GM13976 (cell line): Measurements from ENCODE around the gene CSTB.

Experiments used
- DNase-seq: peaks from one replicate; pipeline ENCODE4 v3.0.0; 2012; ENCODE audit warnings: low spot score
- in situ Hi-C: fragments of 300-500 bp; cut with MboI; formaldehyde crosslinking; loops from one replicate; pipeline ENCODE4 v1.12.0; 2022; ENCODE audit warnings: low sequenced_read_pairs, mixed read lengths, inconsistent platforms; ENCODE audit not compliant: unreplicated experiment
- TF ChIP-seq, protein P1 (sequence below): IDR thresholded peaks from 2 replicates; pipeline ENCODE4 v1.5.1; 2012; ENCODE audit warnings: borderline replicate concordance, mild to moderate bottlenecking; ENCODE audit not compliant: insufficient read depth; ENCODE audit errors: extremely low read depth, missing control alignments, control extremely low read depth

Gene CSTB

GRCh38 chr21:43726686-43727518 lies 49.2 kb downstream of the CSTB start:
- TF ChIP-seq, protein P1, sequence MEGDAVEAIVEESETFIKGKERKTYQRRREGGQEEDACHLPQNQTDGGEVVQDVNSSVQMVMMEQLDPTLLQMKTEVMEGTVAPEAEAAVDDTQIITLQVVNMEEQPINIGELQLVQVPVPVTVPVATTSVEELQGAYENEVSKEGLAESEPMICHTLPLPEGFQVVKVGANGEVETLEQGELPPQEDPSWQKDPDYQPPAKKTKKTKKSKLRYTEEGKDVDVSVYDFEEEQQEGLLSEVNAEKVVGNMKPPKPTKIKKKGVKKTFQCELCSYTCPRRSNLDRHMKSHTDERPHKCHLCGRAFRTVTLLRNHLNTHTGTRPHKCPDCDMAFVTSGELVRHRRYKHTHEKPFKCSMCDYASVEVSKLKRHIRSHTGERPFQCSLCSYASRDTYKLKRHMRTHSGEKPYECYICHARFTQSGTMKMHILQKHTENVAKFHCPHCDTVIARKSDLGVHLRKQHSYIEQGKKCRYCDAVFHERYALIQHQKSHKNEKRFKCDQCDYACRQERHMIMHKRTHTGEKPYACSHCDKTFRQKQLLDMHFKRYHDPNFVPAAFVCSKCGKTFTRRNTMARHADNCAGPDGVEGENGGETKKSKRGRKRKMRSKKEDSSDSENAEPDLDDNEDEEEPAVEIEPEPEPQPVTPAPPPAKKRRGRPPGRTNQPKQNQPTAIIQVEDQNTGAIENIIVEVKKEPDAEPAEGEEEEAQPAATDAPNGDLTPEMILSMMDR: no peak
- in situ Hi-C loops: no loop called here
- no peak for DNase-seq
